CD4-positive, alpha-beta T cell treated with Interleukin-1 beta for 1 hour (primary cell): ENCODE data around the gene CEP128.

Experiments used
- DNase-seq, 2 donors: peaks; one replicate each; pipeline ENCODE4 v3.0.0-alpha.2; 2020 to 2022

CEP128 gene

GRCh38 chr14:80868260-80868659 is 73.3 kb downstream of the CEP128 start:
- no peak for DNase-seq

GRCh38 chr14:80867798-80868197 is 73.7 kb downstream of the CEP128 start:
- DNase-seq, result no peak

GRCh38 chr14:80867091-80867490 is 74.4 kb downstream of the CEP128 start:
- no peak for DNase-seq

- no peak for DNase-seq
Observed at GRCh38 chr14:80865565-80865964, 76.0 kb downstream of the CEP128 start.

GRCh38 chr14:80862983-80863382 is 78.6 kb downstream of the CEP128 start:
- DNase-seq, result no peak

- no peak for DNase-seq
Observed at GRCh38 chr14:80862541-80862940, 79.0 kb downstream of the CEP128 start.

- peak in 1 of 2 donors; percentile 25 for DNase-seq
Observed at GRCh38 chr14:80850197-80850814, 91.2 kb downstream of the CEP128 start.

- no peak for DNase-seq
Observed at GRCh38 chr14:80847070-80847469, 94.5 kb downstream of the CEP128 start.

GRCh38 chr14:80845856-80846255 is 95.7 kb downstream of the CEP128 start:
- DNase-seq, result no peak

GRCh38 chr14:80844872-80845271 is 96.7 kb downstream of the CEP128 start:
- DNase-seq, result no peak

- DNase-seq, result no peak
Observed at GRCh38 chr14:80839743-80840142, 101.8 kb downstream of the CEP128 start.

- no peak for DNase-seq
Observed at GRCh38 chr14:80809663-80810062, 131.9 kb downstream of the CEP128 start.

- no peak for DNase-seq
Observed at GRCh38 chr14:80805136-80805535, 136.4 kb downstream of the CEP128 start.

- DNase-seq, result no peak
Observed at GRCh38 chr14:80798878-80799277, 142.7 kb downstream of the CEP128 start.

GRCh38 chr14:80798211-80798610 is 143.3 kb downstream of the CEP128 start:
- DNase-seq, result no peak

GRCh38 chr14:80792771-80793170 is 148.8 kb downstream of the CEP128 start:
- no peak for DNase-seq

- no peak for DNase-seq
Observed at GRCh38 chr14:80787876-80788275, 153.7 kb downstream of the CEP128 start.

- DNase-seq, result no peak
Observed at GRCh38 chr14:80784820-80785219, 156.7 kb downstream of the CEP128 start.

GRCh38 chr14:80781972-80782367 is 159.6 kb downstream of the CEP128 start:
- no peak for DNase-seq

GRCh38 chr14:80780500-80780899 is 161.0 kb downstream of the CEP128 start:
- no peak for DNase-seq

GRCh38 chr14:80776657-80777056 is 164.9 kb downstream of the CEP128 start:
- no peak for DNase-seq

GRCh38 chr14:80776186-80776585 is 165.4 kb downstream of the CEP128 start:
- DNase-seq, result no peak

GRCh38 chr14:80772504-80772903 is 169.0 kb downstream of the CEP128 start:
- DNase-seq, result no peak

GRCh38 chr14:80771201-80771600 is 170.3 kb downstream of the CEP128 start:
- DNase-seq, result no peak

- DNase-seq, result no peak
Observed at GRCh38 chr14:80770114-80770908, 171.2 kb downstream of the CEP128 start.
